CD4-positive, alpha-beta T cell (primary cell): ENCODE measurements around the gene MYH6. TPM values are rescaled to one million over a fixed set of nuclear protein-coding genes. Genes with fewer than 3 reads are reported as not detected.

Experiments
- ATAC-seq: fragments of 200-7000 bp; cut with Tn5 transposase; one replicate; pipeline ENCODE4 v1.10.0; 2022; ENCODE audit warnings: mild to moderate bottlenecking; ENCODE audit not compliant: poor library complexity
- CTCF ChIA-PET: fragments of 350-600 bp; sonication (Branson Sonifier 250); formaldehyde crosslinking; loops from one replicate; lab custom pipeline; 2021; ENCODE audit warnings: antibody characterized with exemption, inconsistent platforms; lab: Charles Lee
- POLR2A ChIA-PET: fragments of 350-600 bp; sonication (Branson Sonifier 250); formaldehyde crosslinking; loops from one replicate; lab custom pipeline; 2021; ENCODE audit warnings: antibody characterized with exemption, inconsistent platforms; lab: Charles Lee
- DNase-seq, 14 experiments: peaks; one replicate each; pipeline ENCODE4 v3.0.0-alpha.2; 2013 to 2020; ENCODE audit warnings: mixed read lengths in 2 of 14
- H3K27ac ChIP-seq, 2 donors: one replicate each; pipeline versions ENCODE4 v1.5.1 to v1.7.0; 2013; ENCODE audit warnings: low read length in 2 of 2, low read depth in 1 of 2, mild to moderate bottlenecking in 1 of 2
- H3K27me3 ChIP-seq, 2 experiments: 1 replicate in 1 of 2; 2 replicates in 1 of 2; pipeline versions ENCODE4 v1.6.1 to v1.7.0; 2013; ENCODE audit warnings: low read length in 2 of 2, control low read depth in 1 of 2, mild to moderate bottlenecking in 1 of 2, moderate library complexity in 1 of 2; ENCODE audit not compliant: insufficient read depth in 2 of 2, control insufficient read depth in 1 of 2
- H3K36me3 ChIP-seq: one replicate; pipeline ENCODE4 v1.6.1; 2013; ENCODE audit warnings: low read length, control low read depth; ENCODE audit not compliant: insufficient read depth
- H3K4me1 ChIP-seq: one replicate; pipeline ENCODE4 v1.6.1; 2013; ENCODE audit warnings: low read length, control low read depth; ENCODE audit not compliant: insufficient read depth
- H3K4me3 ChIP-seq: one replicate; pipeline ENCODE4 v1.5.1; 2013; ENCODE audit warnings: mild to moderate bottlenecking, low read length, moderate library complexity
- H3K9me3 ChIP-seq, 2 experiments: 1 replicate in 1 of 2; 2 replicates in 1 of 2; pipeline versions ENCODE4 v1.6.1 to v1.7.0; 2013; ENCODE audit warnings: low read length in 2 of 2, mild to moderate bottlenecking in 2 of 2, control low read depth in 1 of 2, moderate library complexity in 1 of 2; ENCODE audit not compliant: control insufficient read depth in 1 of 2, insufficient read depth in 1 of 2
- H3K27ac Mint-ChIP-seq: one replicate; pipeline ENCODE4 v1.8.0; 2020; ENCODE audit warnings: mixed read lengths
- H3K27me3 Mint-ChIP-seq: one replicate; pipeline ENCODE4 v1.8.0; 2021; ENCODE audit warnings: mixed read lengths
- H3K36me3 Mint-ChIP-seq: one replicate; pipeline ENCODE4 v1.8.0; 2021; ENCODE audit warnings: low read depth, mixed read lengths
- H3K4me1 Mint-ChIP-seq: one replicate; pipeline ENCODE4 v1.8.0; 2021; ENCODE audit warnings: low read depth, mixed read lengths
- H3K4me3 Mint-ChIP-seq: one replicate; pipeline ENCODE4 v1.8.0; 2020; ENCODE audit warnings: mild to moderate bottlenecking, mixed read lengths
- H3K9me3 Mint-ChIP-seq: one replicate; pipeline ENCODE4 v1.8.0; 2020; ENCODE audit warnings: mixed read lengths
- intact Hi-C, 2 experiments: fragments of 100-400 bp; cut with DNase I in 1 of 2; cut with micrococcal nuclease in 1 of 2; formaldehyde crosslinking; loops; one replicate each; pipeline versions ENCODE4 v1.15.1 to v1.9.0; 2023 to 2025; cut with DNase I, micrococcal nuclease
- total RNA-seq, 174 experiments: library from RNA in 2 of 174; stranded (reverse) in 2 of 174; gene quantifications; one replicate each; pipeline ENCODE4 v1.2.3 and lab custom pipeline; 2021 to 2026
- TF ChIP-seq, protein P1 (sequence below): fragments of 200-600 bp; IDR thresholded peaks from one replicate; pipeline ENCODE4 v1.8.0; 2022; ENCODE audit warnings: antibody characterized with exemption, mild to moderate bottlenecking

MYH6 gene
- total RNA-seq, 2 experiments from 2014 or later = not detected

DNA sequence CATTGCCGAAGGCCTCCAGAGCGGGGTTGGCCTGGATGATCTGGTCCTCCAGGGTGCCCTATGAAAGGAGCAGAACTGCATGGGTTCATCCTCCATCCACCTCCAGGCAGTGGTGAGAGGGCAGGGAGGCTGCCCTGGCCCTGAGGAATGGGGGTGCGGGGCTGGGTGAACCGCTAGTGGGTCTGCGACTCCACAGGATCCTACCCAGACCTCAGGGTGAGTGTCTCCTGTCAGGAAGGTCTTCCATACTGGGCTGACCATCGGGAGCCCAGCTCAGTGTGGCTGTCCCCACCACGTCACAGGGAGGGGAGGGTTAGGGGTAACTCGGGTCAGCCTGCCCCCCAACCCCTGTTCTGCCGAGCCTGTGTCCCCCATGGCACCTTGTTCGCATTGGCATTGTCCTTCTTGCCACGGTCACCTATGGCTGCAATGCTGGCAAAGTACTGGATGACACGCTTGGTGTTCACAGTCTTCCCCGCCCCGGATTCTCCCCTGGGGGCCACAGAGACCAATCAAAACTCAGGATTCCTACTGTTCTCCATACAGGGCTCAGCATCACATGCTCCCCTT is 3.7 kb downstream of the MYH6 start:
- H3K9me3 ChIP-seq = no peaks in the 10 kb centered on the region
- Mint-ChIP-seq H3K4me1 (no peaks in the 10 kb centered on the region), H3K36me3 (no peaks in the 10 kb centered on the region), H3K4me3 (no peak overlapping the region), H3K9me3 (no peaks in the 10 kb centered on the region), H3K27ac (no peak overlapping the region), H3K27me3 (peaks cover 27% of the 10 kb centered on the region)
- DNase-seq = no peak
- ChIA-PET POLR2A (no interaction called here), CTCF (no interaction called here)
- H3K27ac ChIP-seq = no peak overlapping the region
- intact Hi-C loops = no loop called here
- ATAC-seq = no peak
- no peaks in the 10 kb centered on the region for H3K36me3 ChIP-seq
- TF ChIP-seq, protein P1, sequence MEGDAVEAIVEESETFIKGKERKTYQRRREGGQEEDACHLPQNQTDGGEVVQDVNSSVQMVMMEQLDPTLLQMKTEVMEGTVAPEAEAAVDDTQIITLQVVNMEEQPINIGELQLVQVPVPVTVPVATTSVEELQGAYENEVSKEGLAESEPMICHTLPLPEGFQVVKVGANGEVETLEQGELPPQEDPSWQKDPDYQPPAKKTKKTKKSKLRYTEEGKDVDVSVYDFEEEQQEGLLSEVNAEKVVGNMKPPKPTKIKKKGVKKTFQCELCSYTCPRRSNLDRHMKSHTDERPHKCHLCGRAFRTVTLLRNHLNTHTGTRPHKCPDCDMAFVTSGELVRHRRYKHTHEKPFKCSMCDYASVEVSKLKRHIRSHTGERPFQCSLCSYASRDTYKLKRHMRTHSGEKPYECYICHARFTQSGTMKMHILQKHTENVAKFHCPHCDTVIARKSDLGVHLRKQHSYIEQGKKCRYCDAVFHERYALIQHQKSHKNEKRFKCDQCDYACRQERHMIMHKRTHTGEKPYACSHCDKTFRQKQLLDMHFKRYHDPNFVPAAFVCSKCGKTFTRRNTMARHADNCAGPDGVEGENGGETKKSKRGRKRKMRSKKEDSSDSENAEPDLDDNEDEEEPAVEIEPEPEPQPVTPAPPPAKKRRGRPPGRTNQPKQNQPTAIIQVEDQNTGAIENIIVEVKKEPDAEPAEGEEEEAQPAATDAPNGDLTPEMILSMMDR = no peak
- no peaks in the 10 kb centered on the region for H3K27me3 ChIP-seq
- H3K4me1 ChIP-seq = no peaks in the 10 kb centered on the region
- no peak overlapping the region for H3K4me3 ChIP-seq

- no peak overlapping the region for H3K4me3 Mint-ChIP-seq
- H3K27me3 Mint-ChIP-seq = peaks cover 27% of the 10 kb centered on the region
- no peak overlapping the region for H3K27ac ChIP-seq
- H3K4me3 ChIP-seq = no peak overlapping the region
- no peaks in the 10 kb centered on the region for H3K27me3 ChIP-seq
- DNase-seq = no peak
- ATAC-seq = no peak
- no peaks in the 10 kb centered on the region for H3K4me1 ChIP-seq
- POLR2A ChIA-PET = no interaction called here
- no peaks in the 10 kb centered on the region for H3K9me3 Mint-ChIP-seq
- no peaks in the 10 kb centered on the region for H3K4me1 Mint-ChIP-seq
- no peaks in the 10 kb centered on the region for H3K9me3 ChIP-seq
- CTCF ChIA-PET = no interaction called here
- no peaks in the 10 kb centered on the region for H3K36me3 ChIP-seq
- intact Hi-C loops = no loop called here
- no peaks in the 10 kb centered on the region for H3K36me3 Mint-ChIP-seq
- TF ChIP-seq, protein P1 = no peak
- no peak overlapping the region for H3K27ac Mint-ChIP-seq
Measured at GRCh38 chr14:23403908-23404307, 4.2 kb downstream of the MYH6 start.

DNA sequence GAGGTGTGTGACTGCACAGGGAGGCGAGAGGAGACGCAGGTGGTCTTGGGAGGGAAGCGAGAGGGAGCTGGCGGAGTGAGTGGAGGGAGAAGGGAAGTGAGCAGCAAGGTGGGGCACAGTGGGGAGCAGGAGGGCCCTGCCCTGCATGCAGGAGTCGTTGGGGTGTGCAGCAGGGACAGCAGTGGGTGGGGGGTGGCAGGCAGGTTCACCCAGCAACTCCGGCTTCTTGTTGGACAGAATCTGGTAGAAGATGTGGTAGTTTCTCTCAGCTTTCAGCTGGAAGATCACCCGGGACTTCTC is 5.0 kb downstream of the MYH6 start:
- H3K27me3 ChIP-seq = no peaks in the 10 kb centered on the region
- no peaks in the 10 kb centered on the region for H3K4me1 ChIP-seq
- Mint-ChIP-seq H3K36me3 (no peaks in the 10 kb centered on the region), H3K27me3 (peaks cover 27% of the 10 kb centered on the region), H3K4me3 (no peak overlapping the region), H3K9me3 (no peaks in the 10 kb centered on the region), H3K27ac (no peak overlapping the region), H3K4me1 (no peaks in the 10 kb centered on the region)
- H3K27ac ChIP-seq = no peak overlapping the region
- ChIA-PET POLR2A (no interaction called here), CTCF (no interaction called here)
- intact Hi-C loops = no loop called here
- H3K4me3 ChIP-seq = no peak overlapping the region
- H3K36me3 ChIP-seq = no peaks in the 10 kb centered on the region
- no peaks in the 10 kb centered on the region for H3K9me3 ChIP-seq
- TF ChIP-seq, protein P1 = no peak
- DNase-seq (no peak), ATAC-seq (no peak)
